ENCODE measurements around the gene APLP2. TPM values are rescaled to one million over a fixed set of nuclear protein-coding genes. Genes with fewer than 3 reads are reported as not detected.

Gene APLP2
- polyA plus RNA-seq, 1 donor from 2014 or later: 226 TPM

DNA sequence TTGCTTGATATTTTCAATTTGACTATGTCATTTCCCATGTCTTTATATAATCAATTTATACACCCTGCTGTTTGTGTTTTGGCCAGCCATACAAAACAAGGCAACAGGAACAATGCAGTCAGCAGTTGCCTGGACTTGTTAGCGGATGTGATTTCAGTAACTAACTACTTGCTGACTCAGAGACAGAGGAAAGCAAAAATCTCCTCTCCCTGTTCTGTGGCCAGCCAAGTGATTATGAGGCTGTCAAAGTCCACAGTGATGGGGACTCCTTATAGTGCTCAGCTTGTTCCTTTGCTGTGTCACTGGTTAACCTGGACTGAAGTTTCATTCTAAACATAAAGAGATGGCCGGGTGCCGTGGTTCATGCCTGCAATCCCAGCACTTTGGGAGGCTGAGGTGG lies 32.6 kb upstream of the APLP2 start:
- Histone ChIP-seq H3K9ac (ENCODE audit: low read length) (no peak overlapping the region), H3K9me2 (ENCODE audit: insufficient read depth, low read length) (no peaks in the 10 kb centered on the region), H3F3A (ENCODE audit: insufficient read depth, low read length, poor library complexity, severe bottlenecking) (no peaks in the 10 kb centered on the region), H3K4me3 (ENCODE audit: low read length) (no peak overlapping the region), H4K20me1 (ENCODE audit: insufficient read depth) (no peaks in the 10 kb centered on the region), H3K27ac (ENCODE audit: low read length) (no peak overlapping the region), H3K27me3 (ENCODE audit: insufficient read depth, low read depth, low read length) (no peaks in the 10 kb centered on the region), H3K9me3 (ENCODE audit: low read length) (peaks cover 3% of the 10 kb centered on the region), H3K79me2 (replicated peaks; ENCODE audit: insufficient read depth, low read length) (no peaks in the 10 kb centered on the region), H2AFZ (ENCODE audit: low read depth, low read length) (no peak overlapping the region), H3K4me2 (ENCODE audit: low read length) (no peak overlapping the region), H3K36me3 (ENCODE audit: insufficient read depth, low read length) (no peaks in the 10 kb centered on the region)
- TF ChIP-seq POLR2AphosphoS5 (IDR thresholded peaks at IDR 0.05) (no peak), EZH2 (IDR thresholded peaks at IDR 0.05; ENCODE audit: borderline replicate concordance, insufficient read depth, low read length, poor library complexity, severe bottlenecking) (no peak), REST (IDR thresholded peaks at IDR 0.05; ENCODE audit: borderline replicate concordance) (no peak), TAF1 (IDR thresholded peaks at IDR 0.05; ENCODE audit: low read depth) (no peak), RAD21 (conservative IDR thresholded peaks at IDR 0.05) (no peak), EP300 (conservative IDR thresholded peaks at IDR 0.05; ENCODE audit: poor library complexity, severe bottlenecking) (no peak), MXI1 (conservative IDR thresholded peaks at IDR 0.05; ENCODE audit: poor library complexity, severe bottlenecking) (no peak), SMC3 (conservative IDR thresholded peaks at IDR 0.05; ENCODE audit: poor library complexity) (no peak)
- TF ChIP-seq, protein P1, sequence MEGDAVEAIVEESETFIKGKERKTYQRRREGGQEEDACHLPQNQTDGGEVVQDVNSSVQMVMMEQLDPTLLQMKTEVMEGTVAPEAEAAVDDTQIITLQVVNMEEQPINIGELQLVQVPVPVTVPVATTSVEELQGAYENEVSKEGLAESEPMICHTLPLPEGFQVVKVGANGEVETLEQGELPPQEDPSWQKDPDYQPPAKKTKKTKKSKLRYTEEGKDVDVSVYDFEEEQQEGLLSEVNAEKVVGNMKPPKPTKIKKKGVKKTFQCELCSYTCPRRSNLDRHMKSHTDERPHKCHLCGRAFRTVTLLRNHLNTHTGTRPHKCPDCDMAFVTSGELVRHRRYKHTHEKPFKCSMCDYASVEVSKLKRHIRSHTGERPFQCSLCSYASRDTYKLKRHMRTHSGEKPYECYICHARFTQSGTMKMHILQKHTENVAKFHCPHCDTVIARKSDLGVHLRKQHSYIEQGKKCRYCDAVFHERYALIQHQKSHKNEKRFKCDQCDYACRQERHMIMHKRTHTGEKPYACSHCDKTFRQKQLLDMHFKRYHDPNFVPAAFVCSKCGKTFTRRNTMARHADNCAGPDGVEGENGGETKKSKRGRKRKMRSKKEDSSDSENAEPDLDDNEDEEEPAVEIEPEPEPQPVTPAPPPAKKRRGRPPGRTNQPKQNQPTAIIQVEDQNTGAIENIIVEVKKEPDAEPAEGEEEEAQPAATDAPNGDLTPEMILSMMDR (IDR thresholded peaks at IDR 0.05; ENCODE audit: poor library complexity, severe bottlenecking): no peak

- H3F3A ChIP-seq (ENCODE audit: insufficient read depth, low read length, poor library complexity, severe bottlenecking): no peaks in the 10 kb centered on the region
- H3K9ac ChIP-seq (ENCODE audit: low read length): no peak overlapping the region
- no peaks in the 10 kb centered on the region for H4K20me1 ChIP-seq (ENCODE audit: insufficient read depth)
- no peaks in the 10 kb centered on the region for H3K9me2 ChIP-seq (ENCODE audit: insufficient read depth, low read length)
- H2AFZ ChIP-seq (ENCODE audit: low read depth, low read length): no peak overlapping the region
- no peaks in the 10 kb centered on the region for H3K36me3 ChIP-seq (ENCODE audit: insufficient read depth, low read length)
- no peak for TF ChIP-seq EZH2 (IDR thresholded peaks at IDR 0.05; ENCODE audit: borderline replicate concordance, insufficient read depth, low read length, poor library complexity, severe bottlenecking)
- no peak overlapping the region for H3K4me3 ChIP-seq (ENCODE audit: low read length)
- no peaks in the 10 kb centered on the region for H3K27me3 ChIP-seq (ENCODE audit: insufficient read depth, low read depth, low read length)
- H3K4me2 ChIP-seq (ENCODE audit: low read length): no peak overlapping the region
- H3K9me3 ChIP-seq (ENCODE audit: low read length): peaks cover 3% of the 10 kb centered on the region
- no peaks in the 10 kb centered on the region for H3K79me2 ChIP-seq (replicated peaks; ENCODE audit: insufficient read depth, low read length)
- H3K27ac ChIP-seq (ENCODE audit: low read length): no peak overlapping the region
These were observed 31.7 kb upstream of the APLP2 start for GRCh38 chr11:130037881-130038585.

Data from neural cell (in vitro differentiated cells).